COLO668 (cell line): ENCODE results near the gene ADGRA3.
"Not testable (repeated sequence)": the region's sequence is repeated elsewhere in the genome, so short reads cannot be mapped to it uniquely, and the experiment has no call there.

Source experiments
- DNase-seq: peaks from one replicate; lab custom pipeline; 2025; ENCODE audit not compliant: unreplicated experiment; lab: John Stamatoyannopoulos, UW

The ADGRA3 gene

GRCh38 chr4:22482250-22483127 is 33.4 kb downstream of the ADGRA3 start:
- DNase-seq = no peak

GRCh38 chr4:22480675-22481327 is 35.1 kb downstream of the ADGRA3 start:
- no peak for DNase-seq

- no peak for DNase-seq
These were observed 37.4 kb downstream of the ADGRA3 start for GRCh38 chr4:22478426-22478825.

GRCh38 chr4:22477813-22478182 is 38.1 kb downstream of the ADGRA3 start:
- DNase-seq = no peak

- no peak for DNase-seq
These were observed 38.6 kb downstream of the ADGRA3 start for GRCh38 chr4:22477136-22477812.

- no peak for DNase-seq
These were observed 39.9 kb downstream of the ADGRA3 start for GRCh38 chr4:22476011-22476410.

- not testable (repeated sequence) for DNase-seq
These were observed 40.6 kb downstream of the ADGRA3 start for GRCh38 chr4:22475311-22475646.

GRCh38 chr4:22474636-22475310 is 41.1 kb downstream of the ADGRA3 start:
- no peak for DNase-seq

GRCh38 chr4:22473268-22473667 is 42.6 kb downstream of the ADGRA3 start:
- no peak for DNase-seq

- DNase-seq = no peak
These were observed 43.8 kb downstream of the ADGRA3 start for GRCh38 chr4:22471999-22472461.

GRCh38 chr4:22471419-22471818 is 44.4 kb downstream of the ADGRA3 start:
- no peak for DNase-seq

GRCh38 chr4:22466581-22466980 is 49.3 kb downstream of the ADGRA3 start:
- no peak for DNase-seq

- no peak for DNase-seq
These were observed 49.9 kb downstream of the ADGRA3 start for GRCh38 chr4:22465996-22466395.

- DNase-seq = no peak
These were observed 50.5 kb downstream of the ADGRA3 start for GRCh38 chr4:22465349-22465748.

GRCh38 chr4:22463179-22463578 is 52.7 kb downstream of the ADGRA3 start:
- DNase-seq = no peak

- no peak for DNase-seq
These were observed 53.2 kb downstream of the ADGRA3 start for GRCh38 chr4:22462688-22463087.

GRCh38 chr4:22460266-22460665 is 55.6 kb downstream of the ADGRA3 start:
- no peak for DNase-seq

- DNase-seq = peak; percentile 58
These were observed 57.8 kb downstream of the ADGRA3 start for GRCh38 chr4:22458098-22458497.

GRCh38 chr4:22457348-22457747 is 58.5 kb downstream of the ADGRA3 start:
- DNase-seq = no peak

- DNase-seq = no peak
These were observed 59.6 kb downstream of the ADGRA3 start for GRCh38 chr4:22456291-22456690.

- no peak for DNase-seq
These were observed 60.9 kb downstream of the ADGRA3 start for GRCh38 chr4:22454955-22455354.
